MCF 10A (cell line): ENCODE data around the gene OCIAD2. TPM values are rescaled to one million over a fixed set of nuclear protein-coding genes. Genes with fewer than 3 reads are reported as not detected.
A peak's percentile ranks its signal among the peaks of the same experiment; 100 is the strongest.

Source experiments
- BruUV-seq: library from RNA; stranded (reverse); fragments of 400-500 nt; replicated peaks from 2 replicates; lab custom pipeline; 2021; lab: Mats Ljungman, UMichigan
- CTCF ChIA-PET: fragments of 300-600 bp; sonication (Branson Sonifier 250); formaldehyde crosslinking; extraction: SDS; loops from one replicate; lab custom pipeline; 2021; ENCODE audit warnings: antibody characterized with exemption, inconsistent platforms; lab: Yijun Ruan, JAX
- POLR2A ChIA-PET: fragments of 300-600, 350-650 bp; sonication (Branson Sonifier 250); formaldehyde crosslinking; extraction: SDS; loops from one replicate; lab custom pipeline; 2020; ENCODE audit warnings: antibody characterized with exemption, inconsistent platforms; lab: Yijun Ruan, JAX
- DNase-seq: peaks from one replicate; pipeline ENCODE4 v3.0.0-alpha.2; 2018; ENCODE audit not compliant: unreplicated experiment
- H3K27ac Mint-ChIP-seq: one replicate; pipeline ENCODE4 v1.8.0; 2022; ENCODE audit warnings: mild to moderate bottlenecking, low read depth, mixed read lengths; ENCODE audit not compliant: unreplicated experiment
- H3K27me3 Mint-ChIP-seq: one replicate; pipeline ENCODE4 v1.8.0; 2022; ENCODE audit warnings: mixed read lengths; ENCODE audit not compliant: insufficient read depth, unreplicated experiment
- H3K36me3 Mint-ChIP-seq: one replicate; pipeline ENCODE4 v1.8.0; 2022; ENCODE audit warnings: mild to moderate bottlenecking, moderate library complexity, mixed read lengths; ENCODE audit not compliant: insufficient read depth, unreplicated experiment
- H3K4me1 Mint-ChIP-seq: one replicate; pipeline ENCODE4 v1.8.0; 2022; ENCODE audit warnings: mixed read lengths; ENCODE audit not compliant: insufficient read depth, unreplicated experiment
- H3K4me3 Mint-ChIP-seq: one replicate; pipeline ENCODE4 v1.8.0; 2022; ENCODE audit warnings: mild to moderate bottlenecking, moderate library complexity, mixed read lengths; ENCODE audit not compliant: unreplicated experiment
- H3K9me3 Mint-ChIP-seq: one replicate; pipeline ENCODE4 v1.8.0; 2022; ENCODE audit warnings: mixed read lengths; ENCODE audit not compliant: unreplicated experiment
- intact Hi-C: fragments of 100-400 bp; cut with micrococcal nuclease; formaldehyde crosslinking; loops from 2 replicates; pipeline ENCODE4 v1.14.1; 2022
- total RNA-seq: library from RNA; stranded (reverse); gene quantifications from 2 replicates; pipeline ENCODE4 v1.2.3, GENCODE V29; 2022
- TF ChIP-seq, protein P1 (sequence below): fragments of 200-600 bp; IDR thresholded peaks from one replicate; pipeline ENCODE4 v1.8.0; 2022; ENCODE audit warnings: antibody characterized with exemption, mild to moderate bottlenecking; ENCODE audit not compliant: unreplicated experiment

OCIAD2 gene
- total RNA-seq, 1 experiment from 2014 or later, result 94.1 TPM

DNA sequence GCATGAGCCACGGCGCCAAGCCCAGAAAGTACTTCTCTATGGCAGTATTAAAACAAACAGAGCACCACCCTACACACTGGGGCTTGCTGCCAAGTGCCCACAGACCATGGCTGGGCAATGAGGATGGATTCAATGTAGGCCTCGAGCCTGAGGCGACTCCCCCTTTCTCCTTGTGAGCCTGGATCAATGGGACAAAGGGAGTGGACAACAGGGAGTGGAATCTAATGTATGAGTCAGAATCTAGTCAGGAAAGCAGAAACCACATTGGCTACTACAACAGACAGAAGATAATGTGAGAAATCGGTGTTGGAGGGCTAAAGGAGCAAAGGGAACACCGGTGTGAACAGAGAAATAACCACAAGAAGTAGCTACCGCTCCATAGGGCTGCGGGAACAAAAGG lies 37.7 kb upstream of the OCIAD2 start:
- no peaks in the 10 kb centered on the region for H3K36me3 Mint-ChIP-seq
- POLR2A ChIA-PET, result interaction anchor here (0.6 to 2.3 kb wide), 13 partner anchors 12 to 307 kb away, joined by 3 to 15 read pairs (median 4); partner anchors contain the start of genes FRYL and OCIAD2
- peak overlapping the region; percentile 93 for H3K27ac Mint-ChIP-seq
- TF ChIP-seq, protein P1, sequence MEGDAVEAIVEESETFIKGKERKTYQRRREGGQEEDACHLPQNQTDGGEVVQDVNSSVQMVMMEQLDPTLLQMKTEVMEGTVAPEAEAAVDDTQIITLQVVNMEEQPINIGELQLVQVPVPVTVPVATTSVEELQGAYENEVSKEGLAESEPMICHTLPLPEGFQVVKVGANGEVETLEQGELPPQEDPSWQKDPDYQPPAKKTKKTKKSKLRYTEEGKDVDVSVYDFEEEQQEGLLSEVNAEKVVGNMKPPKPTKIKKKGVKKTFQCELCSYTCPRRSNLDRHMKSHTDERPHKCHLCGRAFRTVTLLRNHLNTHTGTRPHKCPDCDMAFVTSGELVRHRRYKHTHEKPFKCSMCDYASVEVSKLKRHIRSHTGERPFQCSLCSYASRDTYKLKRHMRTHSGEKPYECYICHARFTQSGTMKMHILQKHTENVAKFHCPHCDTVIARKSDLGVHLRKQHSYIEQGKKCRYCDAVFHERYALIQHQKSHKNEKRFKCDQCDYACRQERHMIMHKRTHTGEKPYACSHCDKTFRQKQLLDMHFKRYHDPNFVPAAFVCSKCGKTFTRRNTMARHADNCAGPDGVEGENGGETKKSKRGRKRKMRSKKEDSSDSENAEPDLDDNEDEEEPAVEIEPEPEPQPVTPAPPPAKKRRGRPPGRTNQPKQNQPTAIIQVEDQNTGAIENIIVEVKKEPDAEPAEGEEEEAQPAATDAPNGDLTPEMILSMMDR, result no peak
- BruUV-seq, result no TSS peak
- no peaks in the 10 kb centered on the region for H3K27me3 Mint-ChIP-seq
- H3K4me3 Mint-ChIP-seq, result peak overlapping the region; percentile 48
- intact Hi-C loops, result loop anchor here (1.0 to 5.0 kb wide), 3 partner anchors 35 to 164 kb away; partner anchors contain the start of genes FRYL and OCIAD1
- H3K9me3 Mint-ChIP-seq, result no peaks in the 10 kb centered on the region
- CTCF ChIA-PET, result interaction anchor here (0.6 to 5.5 kb wide), 15 partner anchors 9 to 281 kb away, joined by 3 to 52 read pairs (median 4); partner anchors contain the start of gene OCIAD2
- peak; percentile 95 for DNase-seq
- H3K4me1 Mint-ChIP-seq, result peaks cover 32% of the 10 kb centered on the region

DNA sequence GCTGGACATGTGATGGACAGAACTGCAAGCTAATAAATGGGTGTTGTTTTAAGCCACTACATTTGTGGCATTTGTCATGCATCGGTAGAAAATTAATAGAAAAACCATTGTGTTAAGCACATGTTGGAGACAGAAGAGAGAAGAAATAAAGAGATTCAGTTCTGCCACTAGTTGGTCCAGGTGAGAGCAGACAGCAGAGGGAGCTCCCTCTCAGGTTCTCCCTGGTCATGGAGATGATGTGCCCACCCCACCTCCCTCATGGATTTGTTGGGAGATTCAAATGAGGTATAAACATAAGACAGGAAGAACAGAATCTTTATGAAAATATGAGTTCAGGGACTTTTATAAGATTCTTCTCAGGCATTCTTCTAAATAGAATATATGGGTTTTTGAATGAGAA lies 36.8 kb upstream of the OCIAD2 start:
- BruUV-seq, result no TSS peak
- ChIA-PET CTCF (interaction anchor here (1.2 to 5.5 kb wide), 4 partner anchors 15 to 42 kb away, joined by 3 to 52 read pairs (median 15); no protein-coding TSS in a partner anchor), POLR2A (interaction anchor here (0.7 to 2.3 kb wide), 7 partner anchors 11 to 306 kb away, joined by 3 to 15 read pairs (median 5); partner anchors contain the start of gene OCIAD2)
- intact Hi-C loops, result loop anchor here (5.0 kb wide), 1 partner anchor 111 kb away; the partner anchor contains the start of gene OCIAD1
- H3K4me3 Mint-ChIP-seq, result no peak overlapping the region
- no peaks in the 10 kb centered on the region for H3K9me3 Mint-ChIP-seq
- TF ChIP-seq, protein P1, result peak; percentile 40
- no peaks in the 10 kb centered on the region for H3K36me3 Mint-ChIP-seq
- DNase-seq, result peak; percentile 52
- no peaks in the 10 kb centered on the region for H3K27me3 Mint-ChIP-seq
- no peak overlapping the region for H3K27ac Mint-ChIP-seq
- H3K4me1 Mint-ChIP-seq, result peaks cover 25% of the 10 kb centered on the region

DNA sequence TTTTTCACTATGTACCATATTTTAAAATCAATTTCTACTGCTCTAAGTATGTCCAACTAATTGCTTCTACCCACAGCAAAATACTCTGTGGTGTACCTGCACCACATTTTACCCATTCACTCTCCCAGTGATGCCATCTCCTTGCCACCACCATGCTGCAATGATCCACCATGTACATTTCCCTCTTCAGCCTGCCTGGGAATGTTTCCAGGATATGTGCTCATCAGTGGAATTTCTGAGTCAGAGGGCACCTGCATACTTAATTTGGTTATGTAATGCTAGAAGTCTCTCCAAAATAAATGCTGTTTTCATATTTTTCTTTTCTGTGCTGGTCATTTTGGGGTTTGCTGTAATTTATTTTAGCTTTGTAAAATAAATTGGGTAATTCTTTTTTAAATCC lies 33.2 kb upstream of the OCIAD2 start:
- peak; percentile 95 for DNase-seq
- Mint-ChIP-seq H3K4me1 (peaks cover 22% of the 10 kb centered on the region), H3K9me3 (no peaks in the 10 kb centered on the region), H3K36me3 (no peaks in the 10 kb centered on the region), H3K4me3 (no peak overlapping the region), H3K27ac (peak overlapping the region; percentile 59), H3K27me3 (no peaks in the 10 kb centered on the region)
- TF ChIP-seq, protein P1, result no peak
- no TSS peak for BruUV-seq
- POLR2A ChIA-PET, result interaction anchor here (1.0 kb wide), 1 partner anchor 109 kb away, joined by 3 read pairs; the partner anchor contains the start of gene OCIAD1
- intact Hi-C loops, result loop anchor here (5.0 kb wide), 1 partner anchor 107 kb away; the partner anchor contains the start of gene OCIAD1
- CTCF ChIA-PET, result interaction anchor here (1.4 to 2.0 kb wide), 3 partner anchors 9 to 29 kb away, joined by 3 to 8 read pairs (median 3); no protein-coding TSS in a partner anchor

DNA sequence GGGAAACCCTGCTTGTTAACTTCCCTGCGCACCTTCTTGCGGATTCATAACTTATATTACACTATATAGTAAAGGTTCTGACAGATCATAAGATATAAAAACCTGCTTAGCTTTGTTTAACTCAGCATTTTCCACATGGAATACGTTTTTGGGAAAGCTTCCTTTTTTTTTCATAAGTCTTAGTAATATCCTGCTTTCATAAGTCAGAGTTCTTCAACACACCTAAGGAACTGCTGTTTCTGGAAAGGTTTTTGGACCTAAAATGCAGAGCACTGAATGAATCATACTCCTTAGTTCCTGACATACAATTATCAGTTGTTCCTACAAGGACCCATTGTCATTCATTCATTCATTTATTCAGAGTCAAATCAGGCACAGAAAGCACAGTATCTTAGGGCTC lies 32.3 kb upstream of the OCIAD2 start:
- Mint-ChIP-seq H3K9me3 (no peaks in the 10 kb centered on the region), H3K4me3 (no peak overlapping the region), H3K36me3 (no peaks in the 10 kb centered on the region), H3K27me3 (no peaks in the 10 kb centered on the region), H3K27ac (no peak overlapping the region), H3K4me1 (peaks cover 15% of the 10 kb centered on the region)
- ChIA-PET CTCF (interaction anchor here (0.6 to 0.7 kb wide), 2 partner anchors 23 to 27 kb away, joined by 3 to 5 read pairs; no protein-coding TSS in a partner anchor), POLR2A (interaction anchor here (1.0 kb wide), 1 partner anchor 25 kb away, joined by 3 read pairs; no protein-coding TSS in a partner anchor)
- no peak for DNase-seq
- TF ChIP-seq, protein P1, result no peak
- intact Hi-C loops, result no loop called here
- no TSS peak for BruUV-seq
